NCI-H2196 (cell line): ENCODE results near the gene FLG.
"Not testable (repeated sequence)": the region's sequence is repeated elsewhere in the genome, so short reads cannot be mapped to it uniquely, and the experiment has no call there.

ENCODE experiments used
- DNase-seq: peaks from one replicate; lab custom pipeline; 2025; ENCODE audit not compliant: unreplicated experiment; lab: John Stamatoyannopoulos, UW

The FLG gene

GRCh38 chr1:152325111-152325510 is at the start of gene FLG:
Gene FLG, minus strand, starts transcription at chr1:152325239. Its CDS starts 9,783 bp downstream, at chr1:152315456.
- no peak for DNase-seq

- no peak for DNase-seq
These were observed 49.4 kb upstream of the FLG start for GRCh38 chr1:152374451-152374850.

GRCh38 chr1:152372672-152373071 is 47.6 kb upstream of the FLG start:
- no peak for DNase-seq

- DNase-seq, result no peak
These were observed 42.4 kb upstream of the FLG start for GRCh38 chr1:152367436-152367835.

- no peak for DNase-seq
These were observed 34.9 kb upstream of the FLG start, which contains the start of gene FLG2 for GRCh38 chr1:152359906-152360305. Gene FLG2, minus strand, starts transcription at chr1:152360006. Its CDS starts 1,122 bp downstream, at chr1:152358884.

GRCh38 chr1:152356736-152357135 is 31.7 kb upstream of the FLG start:
- DNase-seq, result no peak

GRCh38 chr1:152349611-152350010 is 24.6 kb upstream of the FLG start:
- no peak for DNase-seq

GRCh38 chr1:152348447-152348846 is 23.4 kb upstream of the FLG start:
- DNase-seq, result no peak

GRCh38 chr1:152347116-152347728 is 22.2 kb upstream of the FLG start:
- peak; percentile 57 for DNase-seq

- no peak for DNase-seq
These were observed 19.4 kb upstream of the FLG start for GRCh38 chr1:152344438-152344837.

GRCh38 chr1:152343006-152343405 is 18.0 kb upstream of the FLG start:
- DNase-seq, result no peak

GRCh38 chr1:152335399-152335798 is 10.4 kb upstream of the FLG start:
- DNase-seq, result no peak

GRCh38 chr1:152328801-152329391 is 3.9 kb upstream of the FLG start:
- no peak for DNase-seq

GRCh38 chr1:152313970-152314369 is 11.1 kb downstream of the FLG start:
- DNase-seq, result no peak

GRCh38 chr1:152313319-152313801 is 11.7 kb downstream of the FLG start:
- DNase-seq, result no peak

- DNase-seq, result not testable (repeated sequence)
These were observed 12.9 kb downstream of the FLG start for GRCh38 chr1:152312169-152312568.

GRCh38 chr1:152309955-152310354 is 15.1 kb downstream of the FLG start:
- DNase-seq, result no peak

- not testable (repeated sequence) for DNase-seq
These were observed 15.6 kb downstream of the FLG start for GRCh38 chr1:152309320-152309901.

GRCh38 chr1:152308758-152309157 is 16.3 kb downstream of the FLG start:
- DNase-seq, result not testable (repeated sequence)

GRCh38 chr1:152307970-152308369 is 17.1 kb downstream of the FLG start:
- DNase-seq, result not testable (repeated sequence)

- DNase-seq, result not testable (repeated sequence)
These were observed 18.9 kb downstream of the FLG start for GRCh38 chr1:152306123-152306522.

- DNase-seq, result not testable (repeated sequence)
These were observed 20.3 kb downstream of the FLG start for GRCh38 chr1:152304773-152305172.
